Activated CD4-positive, alpha-beta T cell treated with anti-CD3 and anti-CD28 coated beads, Interleukin-2, amount 10 ng/mL, durations not matched to agents 7 days and 5 days (primary cell): ENCODE measurements around the gene PGPEP1. TPM values are rescaled to one million over a fixed set of nuclear protein-coding genes. Genes with fewer than 3 reads are reported as not detected.
A peak's percentile ranks its signal among the peaks of the same experiment; 100 is the strongest.
"Not testable (repeated sequence)": the region's sequence is repeated elsewhere in the genome, so short reads cannot be mapped to it uniquely, and the experiment has no call there.

ENCODE experiments used
- CTCF ChIA-PET: fragments of 350-600 bp; sonication (Branson Sonifier 250); formaldehyde crosslinking; loops from one replicate; lab custom pipeline; 2021; ENCODE audit warnings: antibody characterized with exemption; lab: Charles Lee
- POLR2A ChIA-PET: fragments of 350-600 bp; sonication (Branson Sonifier 250); formaldehyde crosslinking; loops from one replicate; lab custom pipeline; 2021; ENCODE audit warnings: antibody characterized with exemption; lab: Charles Lee
- DNase-seq: peaks from one replicate; pipeline ENCODE4 v3.0.0-alpha.2; 2020
- H3K27ac Mint-ChIP-seq: one replicate; pipeline ENCODE4 v1.8.0; 2021; ENCODE audit warnings: mild to moderate bottlenecking, moderate library complexity, mixed read lengths
- H3K27me3 Mint-ChIP-seq: one replicate; pipeline ENCODE4 v1.8.0; 2021; ENCODE audit warnings: mixed read lengths
- H3K36me3 Mint-ChIP-seq: one replicate; pipeline ENCODE4 v1.8.0; 2021; ENCODE audit warnings: low read depth, mixed read lengths
- H3K4me1 Mint-ChIP-seq: one replicate; pipeline ENCODE4 v1.8.0; 2021; ENCODE audit warnings: mixed read lengths
- H3K4me3 Mint-ChIP-seq: one replicate; pipeline ENCODE4 v1.8.0; 2021; ENCODE audit warnings: mild to moderate bottlenecking, moderate library complexity, mixed read lengths
- H3K9me3 Mint-ChIP-seq: one replicate; pipeline ENCODE4 v1.8.0; 2021; ENCODE audit warnings: mixed read lengths
- total RNA-seq, 2 experiments: library from RNA; stranded (reverse); gene quantifications; one replicate each; pipeline ENCODE4 v1.2.3, GENCODE V29; 2021

Gene PGPEP1
- total RNA-seq, 2 experiments from 2014 or later = 24.1 to 24.8 TPM

DNA sequence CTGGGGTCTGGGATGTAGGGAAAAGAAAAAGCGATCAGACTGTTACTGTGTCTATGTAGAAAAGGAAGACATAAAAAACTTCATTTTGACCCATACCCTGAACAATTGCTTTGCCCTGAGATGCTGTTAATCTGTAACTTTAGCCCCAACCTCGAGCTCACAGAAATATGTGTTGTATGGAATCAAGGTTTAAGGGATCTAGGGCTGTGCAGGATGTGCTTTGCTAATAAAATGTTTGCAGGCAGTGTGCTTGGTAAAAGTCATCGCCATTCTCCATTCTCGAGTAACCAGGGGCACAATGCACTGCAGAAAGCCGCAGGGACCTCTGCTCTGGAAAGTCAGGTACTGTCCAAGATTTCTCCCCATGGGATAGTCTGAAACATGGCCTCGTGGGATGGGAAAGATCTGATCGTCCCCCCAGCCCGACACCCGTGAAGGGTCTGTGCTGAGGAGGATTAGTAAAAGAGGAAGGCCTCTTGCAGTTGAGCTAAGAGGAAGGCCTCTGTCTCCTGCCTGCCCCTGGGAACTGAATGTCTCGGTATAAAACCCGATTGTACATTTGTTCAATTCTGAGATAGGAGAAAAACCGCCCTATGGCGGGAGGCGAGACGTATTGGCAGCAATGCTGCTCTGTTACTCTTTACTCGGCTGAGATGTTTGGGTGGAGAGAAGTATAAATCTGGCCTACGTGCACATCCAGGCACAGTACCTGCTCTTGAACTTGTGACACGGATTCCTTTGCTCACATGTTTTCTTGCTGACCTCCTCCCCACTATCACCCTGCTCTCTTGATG is 62.3 kb downstream of the PGPEP1 start:
- H3K27ac Mint-ChIP-seq, H3K36me3 Mint-ChIP-seq, H3K4me3 Mint-ChIP-seq, POLR2A ChIA-PET, H3K9me3 Mint-ChIP-seq, DNase-seq, H3K27me3 Mint-ChIP-seq: not testable (repeated sequence)
- H3K4me1 Mint-ChIP-seq = peaks cover 13% of the 10 kb centered on the region
- CTCF ChIA-PET = interaction anchor here (1.3 kb wide), 1 partner anchor 16 kb away, joined by 3 read pairs; the partner anchor contains the start of gene SSBP4

DNA sequence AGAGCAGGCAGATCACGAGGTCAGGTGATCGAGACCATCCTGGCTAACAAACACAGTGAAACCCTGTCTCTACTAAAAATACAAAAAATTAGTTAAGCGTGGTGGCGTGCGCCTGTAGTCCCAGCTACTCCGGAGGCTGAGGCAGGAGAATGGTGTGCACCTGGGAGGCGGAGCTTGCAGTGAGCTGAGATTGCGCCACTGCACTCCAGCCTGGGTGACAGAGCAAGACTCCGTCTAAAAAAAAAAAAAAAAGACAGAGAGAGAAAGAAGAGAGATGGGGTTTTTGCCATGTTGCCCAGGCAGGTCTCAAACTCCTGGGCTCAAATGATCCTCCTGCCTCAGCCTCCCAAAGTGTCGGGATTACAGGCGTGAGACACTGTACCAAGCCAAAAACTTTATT is 65.4 kb downstream of the PGPEP1 start:
- POLR2A ChIA-PET, H3K9me3 Mint-ChIP-seq, H3K4me3 Mint-ChIP-seq, H3K27me3 Mint-ChIP-seq, H3K27ac Mint-ChIP-seq, DNase-seq, H3K36me3 Mint-ChIP-seq: not testable (repeated sequence)
- H3K4me1 Mint-ChIP-seq = peaks cover 15% of the 10 kb centered on the region
- CTCF ChIA-PET = interaction anchor here (0.7 to 1.4 kb wide), 2 partner anchors 16 to 456 kb away, joined by 3 to 4 read pairs; no protein-coding TSS in a partner anchor

DNA sequence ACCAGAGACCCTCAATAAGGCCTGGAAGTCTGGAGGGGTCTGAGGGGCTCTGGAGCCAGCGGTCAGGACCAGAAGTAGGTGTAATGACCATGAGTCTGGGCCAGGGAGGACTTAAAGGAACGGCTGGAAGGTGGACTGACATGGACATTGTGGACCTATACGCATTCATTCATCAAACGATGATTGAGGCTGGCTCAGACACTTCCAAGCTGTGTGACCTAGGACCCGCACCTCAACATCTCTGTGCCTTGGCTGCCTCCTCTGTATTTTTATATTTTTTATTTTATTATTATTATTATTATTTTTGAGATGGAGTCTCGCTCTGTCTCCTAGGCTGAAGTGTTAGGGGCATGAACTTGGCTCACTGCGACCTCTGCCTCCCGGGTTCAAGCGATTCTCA is 66.4 kb downstream of the PGPEP1 start:
- Mint-ChIP-seq H3K27me3 (peaks cover 10% of the 10 kb centered on the region), H3K4me3 (no peak overlapping the region), H3K4me1 (peaks cover 7% of the 10 kb centered on the region), H3K27ac (no peak overlapping the region), H3K9me3 (no peaks in the 10 kb centered on the region), H3K36me3 (no peaks in the 10 kb centered on the region)
- DNase-seq = no peak
- POLR2A ChIA-PET = no interaction called here
- CTCF ChIA-PET = interaction anchor here (1.4 kb wide), 1 partner anchor 17 kb away, joined by 3 read pairs; no protein-coding TSS in a partner anchor

DNA sequence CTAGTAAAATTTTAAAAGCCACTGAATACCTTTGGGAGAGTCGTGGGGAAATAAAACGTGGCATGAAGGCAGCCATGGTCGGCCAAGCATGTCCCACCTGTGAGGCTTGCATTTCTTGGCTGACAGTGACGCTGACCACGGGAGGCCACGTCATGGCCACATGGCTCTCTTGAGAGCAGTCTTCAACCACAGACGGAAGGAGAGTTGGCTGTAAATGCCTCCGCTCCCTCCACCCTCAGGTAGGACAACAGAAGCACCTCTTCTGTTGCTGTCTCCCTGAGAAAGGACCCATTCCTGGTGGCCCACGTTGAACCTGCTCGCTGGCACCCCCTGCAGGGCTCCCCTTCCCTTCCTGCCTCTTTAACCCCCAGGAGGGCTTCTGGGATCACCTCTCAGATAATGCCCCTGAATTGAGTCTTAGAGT is 67.7 kb downstream of the PGPEP1 start:
- Mint-ChIP-seq H3K9me3 (no peaks in the 10 kb centered on the region), H3K27me3 (peaks cover 16% of the 10 kb centered on the region), H3K4me3 (no peak overlapping the region), H3K27ac (no peak overlapping the region), H3K36me3 (no peaks in the 10 kb centered on the region), H3K4me1 (peaks cover 5% of the 10 kb centered on the region)
- ChIA-PET CTCF (no interaction called here), POLR2A (no interaction called here)
- peak; percentile 33 for DNase-seq

DNA sequence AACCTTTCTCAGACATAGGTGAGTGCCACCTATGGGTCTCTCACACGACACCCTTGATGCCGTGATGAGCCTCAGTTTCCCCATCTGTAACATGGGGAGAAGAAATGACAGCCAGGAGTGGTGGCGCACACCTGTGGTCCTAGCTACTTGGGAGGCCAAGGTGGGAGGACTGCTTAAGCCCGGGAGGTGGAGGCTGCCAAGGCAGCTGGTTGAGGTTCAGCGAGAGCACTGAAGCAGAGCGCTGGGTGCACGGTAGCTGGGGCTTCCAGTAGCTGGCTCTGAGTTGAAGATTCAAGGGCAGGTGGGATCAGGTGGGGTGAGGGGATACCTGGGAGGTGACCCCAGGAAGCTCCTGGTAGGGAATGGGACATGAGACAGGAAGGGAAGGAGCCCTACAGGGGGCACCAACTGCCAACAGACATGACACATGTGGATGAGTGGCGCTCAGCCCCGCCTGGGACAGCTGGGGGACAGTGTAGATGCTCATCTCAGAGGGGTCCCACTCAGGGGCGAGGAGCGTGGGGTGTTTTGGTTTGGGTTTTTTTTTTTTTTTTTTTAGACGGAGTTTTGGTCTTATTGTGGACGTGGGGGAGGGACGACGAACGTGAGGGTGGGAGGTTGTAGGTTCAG is 72.3 kb downstream of the PGPEP1 start:
- Mint-ChIP-seq H3K36me3 (no peaks in the 10 kb centered on the region), H3K4me1 (peaks cover 38% of the 10 kb centered on the region), H3K27me3 (peaks cover 35% of the 10 kb centered on the region), H3K4me3 (no peak overlapping the region), H3K27ac (peak overlapping the region; percentile 36), H3K9me3 (no peaks in the 10 kb centered on the region)
- ChIA-PET CTCF (interaction anchor here (1.2 to 4.9 kb wide), 5 partner anchors 7 to 134 kb away, joined by 3 to 21 read pairs (median 9); partner anchors contain the start of gene SSBP4), POLR2A (no interaction called here)
- no peak for DNase-seq

DNA sequence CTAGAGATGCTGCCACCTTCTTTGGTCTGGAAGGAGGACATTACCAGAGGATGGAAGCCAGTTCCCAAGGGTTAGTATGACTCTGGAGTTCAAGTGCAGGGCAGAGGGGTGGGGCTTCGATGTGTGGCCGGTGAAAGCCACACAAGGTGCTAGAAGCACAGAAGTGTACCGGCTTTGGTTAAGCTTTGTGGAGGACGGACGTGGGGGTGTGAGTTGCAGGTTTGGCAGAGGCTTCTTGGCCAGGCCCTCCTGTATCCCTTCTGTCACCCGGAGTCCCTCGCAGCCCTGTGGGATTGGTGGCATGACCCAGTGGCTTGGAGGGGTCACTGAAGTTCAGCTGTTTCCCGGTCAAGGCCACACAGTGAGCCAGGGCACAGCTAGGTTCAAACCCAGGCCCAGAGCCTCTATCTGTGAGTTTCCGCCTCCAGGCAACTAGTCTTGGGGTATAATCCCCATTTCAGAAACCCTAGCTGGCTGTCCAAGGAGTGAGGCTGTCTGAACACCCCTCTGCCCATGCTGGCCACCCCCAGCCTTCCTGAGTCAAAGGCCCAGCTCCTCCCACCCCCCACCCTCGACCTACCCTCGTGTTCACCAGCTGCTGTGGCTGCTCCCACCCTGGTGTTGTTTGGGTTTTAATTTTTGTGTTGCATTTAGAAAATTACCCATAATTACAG is 74.2 kb downstream of the PGPEP1 start:
- ChIA-PET CTCF (interaction anchor here (0.5 to 4.9 kb wide), 5 partner anchors 14 to 194 kb away, joined by 3 to 21 read pairs (median 3); no protein-coding TSS in a partner anchor), POLR2A (interaction anchor here (0.6 to 0.7 kb wide), 2 partner anchors 17 to 23 kb away, joined by 3 read pairs; no protein-coding TSS in a partner anchor)
- Mint-ChIP-seq H3K36me3 (no peaks in the 10 kb centered on the region), H3K27me3 (peaks cover 47% of the 10 kb centered on the region), H3K27ac (peak overlapping the region; percentile 37), H3K4me1 (peaks cover 51% of the 10 kb centered on the region), H3K4me3 (no peak overlapping the region), H3K9me3 (no peaks in the 10 kb centered on the region)
- DNase-seq = peak; percentile 39

DNA sequence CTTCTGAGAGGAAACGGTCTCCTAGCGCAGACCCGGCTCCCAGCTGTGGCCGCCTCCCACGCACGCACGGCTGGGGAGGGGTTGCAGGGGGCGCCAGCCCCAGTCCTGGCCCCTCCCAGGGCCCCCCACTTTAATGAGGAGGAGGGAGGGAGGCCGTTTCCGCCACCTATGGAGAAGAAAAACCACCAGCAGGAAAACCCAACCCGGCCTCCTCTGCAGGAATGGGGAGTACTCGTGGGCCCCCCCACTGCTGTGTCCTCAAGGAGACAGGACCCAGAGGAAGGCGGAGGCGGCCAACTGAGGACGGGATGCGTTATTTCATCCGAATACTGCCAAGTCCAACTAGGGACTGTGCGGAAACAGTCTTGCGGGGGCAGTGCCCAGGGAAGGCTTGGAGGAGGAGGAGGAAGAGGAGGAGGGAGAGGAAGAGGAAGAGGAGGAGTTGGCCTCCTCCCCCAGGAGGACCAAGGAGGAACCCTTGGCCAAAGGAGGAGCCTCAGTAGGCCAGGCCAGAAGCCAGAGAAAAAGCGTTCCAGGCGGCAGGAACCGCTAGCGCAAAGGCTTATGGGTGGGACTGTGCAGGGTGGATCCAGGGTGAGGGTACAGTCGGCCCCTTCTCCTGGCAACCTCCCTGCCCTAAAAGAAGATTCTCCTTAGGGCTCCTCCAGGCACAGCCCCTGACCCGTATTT is 74.9 kb downstream of the PGPEP1 start:
- ChIA-PET CTCF (interaction anchor here (1.1 to 4.9 kb wide), 3 partner anchors 13 to 137 kb away, joined by 3 to 21 read pairs (median 14); no protein-coding TSS in a partner anchor), POLR2A (interaction anchor here (0.7 kb wide), 1 partner anchor 17 kb away, joined by 3 read pairs; no protein-coding TSS in a partner anchor)
- Mint-ChIP-seq H3K36me3 (peaks cover 2% of the 10 kb centered on the region), H3K4me3 (peak overlapping the region; percentile 56), H3K27me3 (peaks cover 47% of the 10 kb centered on the region), H3K9me3 (no peaks in the 10 kb centered on the region), H3K4me1 (peaks cover 52% of the 10 kb centered on the region), H3K27ac (peak overlapping the region; percentile 37)
- no peak for DNase-seq

DNA sequence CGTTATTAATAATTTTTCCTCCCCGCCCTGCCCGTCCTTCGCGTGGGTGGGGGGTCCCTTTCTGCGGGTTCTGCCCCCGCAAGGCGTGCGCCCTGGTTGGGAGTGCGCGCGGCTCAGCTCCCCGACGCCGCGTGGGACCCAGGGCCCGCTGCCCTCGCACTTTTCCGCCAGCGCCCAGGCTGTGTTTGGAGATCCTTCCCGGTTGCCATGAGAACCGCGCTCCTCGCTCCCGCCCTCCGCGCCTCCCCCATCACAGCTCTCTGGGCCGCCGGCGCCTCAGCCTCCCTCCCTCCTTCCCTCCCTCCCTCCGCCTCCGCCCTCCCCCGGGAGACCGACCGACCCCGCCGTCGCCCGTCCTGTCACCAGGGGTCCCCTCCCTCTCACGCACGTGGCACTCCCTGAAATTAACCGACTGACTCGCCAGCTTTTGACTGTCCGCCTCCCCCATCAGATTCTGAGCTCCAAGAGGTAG is 76.4 kb downstream of the PGPEP1 start:
- peaks cover 37% of the 10 kb centered on the region for H3K27me3 Mint-ChIP-seq
- ChIA-PET CTCF (interaction anchor here (0.6 to 4.1 kb wide), 6 partner anchors 15 to 139 kb away, joined by 3 to 22 read pairs (median 4); no protein-coding TSS in a partner anchor), POLR2A (interaction anchor here (0.8 kb wide), 1 partner anchor 137 kb away, joined by 3 read pairs; no protein-coding TSS in a partner anchor)
- H3K27ac Mint-ChIP-seq = peak overlapping the region; percentile 51
- peak overlapping the region; percentile 56 for H3K4me3 Mint-ChIP-seq
- peaks cover 63% of the 10 kb centered on the region for H3K4me1 Mint-ChIP-seq
- H3K9me3 Mint-ChIP-seq = no peaks in the 10 kb centered on the region
- peak; percentile 62 for DNase-seq
- H3K36me3 Mint-ChIP-seq = peaks cover 7% of the 10 kb centered on the region

DNA sequence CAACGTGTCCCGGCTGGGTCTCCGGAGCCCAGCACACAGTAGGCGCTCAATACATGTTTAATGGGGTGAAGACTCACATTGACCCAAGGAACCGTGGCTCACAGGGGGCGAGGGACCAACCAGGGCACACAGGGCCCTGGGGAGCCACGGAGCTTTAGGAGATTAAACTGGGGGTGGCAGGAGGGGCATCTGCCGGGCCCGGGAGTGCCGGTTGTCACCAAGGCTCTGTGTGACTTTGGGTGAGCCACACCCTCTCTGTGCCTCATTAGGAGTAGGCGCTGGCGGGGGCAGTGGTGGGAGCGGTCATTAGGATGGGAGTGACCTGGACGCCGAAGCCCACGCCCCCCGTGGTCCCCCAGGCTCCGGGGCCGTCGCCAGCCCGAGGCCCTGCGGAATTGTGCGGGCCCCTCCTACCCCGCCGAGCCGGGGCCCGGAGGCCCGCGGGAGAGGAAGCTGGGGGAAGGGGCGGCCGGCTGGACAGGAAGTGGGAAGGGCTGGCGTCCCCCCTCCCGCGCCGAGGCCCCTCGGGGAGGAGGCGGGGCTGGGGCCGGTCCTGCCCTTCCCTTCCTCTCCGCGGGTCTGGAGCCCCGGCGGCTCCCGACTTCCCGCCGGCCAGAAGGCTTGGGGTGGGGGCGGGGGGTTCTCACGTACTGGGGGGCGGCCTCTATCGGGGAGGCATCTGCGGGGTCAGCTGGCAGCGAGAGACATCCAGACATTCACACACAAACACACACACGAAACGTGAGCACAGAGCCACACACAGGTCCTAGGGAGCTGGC is 77.0 kb downstream of the PGPEP1 start:
- peaks cover 36% of the 10 kb centered on the region for H3K27me3 Mint-ChIP-seq
- peak overlapping the region; percentile 51 for H3K27ac Mint-ChIP-seq
- CTCF ChIA-PET = interaction anchor here (0.6 to 4.1 kb wide), 7 partner anchors 22 to 594 kb away, joined by 3 to 22 read pairs (median 3); no protein-coding TSS in a partner anchor
- peaks cover 7% of the 10 kb centered on the region for H3K36me3 Mint-ChIP-seq
- DNase-seq = no peak
- H3K9me3 Mint-ChIP-seq = no peaks in the 10 kb centered on the region
- H3K4me3 Mint-ChIP-seq = peak overlapping the region; percentile 74
- H3K4me1 Mint-ChIP-seq = peaks cover 69% of the 10 kb centered on the region
- POLR2A ChIA-PET = interaction anchor here (0.6 to 1.9 kb wide), 3 partner anchors 99 to 138 kb away, joined by 3 to 7 read pairs (median 4); partner anchors contain the start of gene JUND

DNA sequence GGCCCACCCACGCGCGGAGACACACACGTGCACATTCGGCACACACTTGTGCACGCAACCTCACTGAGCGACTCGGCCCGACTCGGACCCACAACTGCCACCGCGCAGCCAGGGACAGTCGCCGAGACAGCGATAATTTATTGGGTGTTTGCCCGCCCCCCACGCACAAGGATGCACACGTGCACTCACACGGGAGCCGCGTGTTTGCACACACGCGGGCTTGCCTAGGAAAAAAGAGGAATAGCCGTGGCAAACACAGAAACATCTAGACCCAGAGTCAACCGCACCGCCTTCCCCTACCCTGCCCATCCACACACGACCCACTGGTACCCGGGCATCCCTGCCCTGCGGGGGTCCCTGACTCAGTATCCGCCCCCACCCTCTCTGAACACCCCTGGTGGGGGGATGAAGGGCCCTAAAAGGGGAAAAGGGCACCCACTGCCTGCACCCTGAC is 77.7 kb downstream of the PGPEP1 start:
- Mint-ChIP-seq H3K27ac (peak overlapping the region; percentile 36), H3K27me3 (peaks cover 31% of the 10 kb centered on the region), H3K4me1 (peaks cover 75% of the 10 kb centered on the region), H3K36me3 (peaks cover 12% of the 10 kb centered on the region), H3K4me3 (peak overlapping the region; percentile 74), H3K9me3 (no peaks in the 10 kb centered on the region)
- ChIA-PET POLR2A (interaction anchor here (0.6 to 1.9 kb wide), 2 partner anchors 99 to 136 kb away, joined by 4 to 7 read pairs; partner anchors contain the start of gene JUND), CTCF (interaction anchor here (0.6 to 4.1 kb wide), 9 partner anchors 7 to 593 kb away, joined by 3 to 22 read pairs (median 4); partner anchors contain the start of gene REX1BD)
- DNase-seq = no peak
